Natural killer cell (primary cell): ENCODE measurements around the gene MYO15A. TPM values are rescaled to one million over a fixed set of nuclear protein-coding genes. Genes with fewer than 3 reads are reported as not detected.
A peak's percentile ranks its signal among the peaks of the same experiment; 100 is the strongest.

Experiments used
- ATAC-seq, 3 donors: fragments of 150-1000 bp in 2 of 3; fragments of 200-7000 bp in 1 of 3; cut with Tn5 transposase; 1 replicate in 1 of 3; 2 replicates in 2 of 3; pipeline ENCODE4 v1.10.0; 2021; ENCODE audit warnings: mild to moderate bottlenecking in 2 of 3, moderate library complexity in 2 of 3
- DNase-seq, 2 donors: peaks; one replicate each; pipeline versions ENCODE4 v3.0.0 to v3.0.0-alpha.2; 2013 to 2021; ENCODE audit warnings: mixed read lengths in 1 of 2
- H3K27ac ChIP-seq: one replicate; pipeline ENCODE4 v1.5.1; 2013; ENCODE audit warnings: mild to moderate bottlenecking, low read length
- H3K27me3 ChIP-seq: one replicate; pipeline ENCODE4 v1.6.1; 2013; ENCODE audit warnings: low read length; ENCODE audit not compliant: control insufficient read depth, insufficient read depth
- H3K36me3 ChIP-seq: one replicate; pipeline ENCODE4 v1.6.1; 2013; ENCODE audit warnings: low read length; ENCODE audit not compliant: control insufficient read depth, insufficient read depth
- H3K4me1 ChIP-seq: one replicate; pipeline ENCODE4 v1.6.1; 2013; ENCODE audit warnings: low read length; ENCODE audit not compliant: control insufficient read depth, insufficient read depth
- H3K4me3 ChIP-seq: one replicate; pipeline ENCODE4 v1.5.1; 2013; ENCODE audit warnings: low read length
- H3K9me3 ChIP-seq: one replicate; pipeline ENCODE4 v1.6.1; 2013; ENCODE audit warnings: low read length; ENCODE audit not compliant: control insufficient read depth, insufficient read depth
- H3K27ac Mint-ChIP-seq, 2 donors: one replicate each; pipeline ENCODE4 v1.8.0; 2022; ENCODE audit warnings: mild to moderate bottlenecking in 2 of 2, mixed read lengths in 2 of 2, moderate library complexity in 1 of 2
- H3K27me3 Mint-ChIP-seq, 2 donors: one replicate each; pipeline ENCODE4 v1.8.0; 2022; ENCODE audit warnings: low read depth in 2 of 2, mixed read lengths in 2 of 2
- H3K36me3 Mint-ChIP-seq: one replicate; pipeline ENCODE4 v1.8.0; 2022; ENCODE audit warnings: mixed read lengths
- H3K4me1 Mint-ChIP-seq, 2 donors: one replicate each; pipeline ENCODE4 v1.8.0; 2022; ENCODE audit warnings: mixed read lengths in 2 of 2
- H3K4me3 Mint-ChIP-seq: one replicate; pipeline ENCODE4 v1.8.0; 2022; ENCODE audit warnings: mild to moderate bottlenecking, moderate library complexity, mixed read lengths
- H3K9me3 Mint-ChIP-seq, 2 donors: one replicate each; pipeline ENCODE4 v1.8.0; 2022; ENCODE audit warnings: mixed read lengths in 2 of 2
- WGBS: methylation state at CpG from one replicate; pipeline ENCODE4 v1.1.7; 2013; ENCODE audit warnings: missing lambda C conversion rate; ENCODE audit not compliant: insufficient coverage; 5-methylcytosine and 5-hydroxymethylcytosine counted together
- intact Hi-C: fragments of 100-400 bp; cut with micrococcal nuclease; formaldehyde crosslinking; loops from one replicate; pipeline ENCODE4 v1.14.2; 2022
- total RNA-seq, 4 donors: library from RNA; stranded (reverse); fragments of 120-200 nt in 1 of 4; gene quantifications; one replicate each; pipeline versions ENCODE4 v1.2.3 to v1.2.4, GENCODE V29; 2013 to 2022
- TF ChIP-seq, protein P1 (sequence below): fragments of 200-600 bp; IDR thresholded peaks from one replicate; pipeline ENCODE4 v1.8.0; 2022; ENCODE audit warnings: antibody characterized with exemption

MYO15A gene
- total RNA-seq, 3 donors from 2014 or later (not counting 1 experiment from before 2014, with no cell fraction given), result 1.6 to 2.0 (median 1.8) TPM

DNA sequence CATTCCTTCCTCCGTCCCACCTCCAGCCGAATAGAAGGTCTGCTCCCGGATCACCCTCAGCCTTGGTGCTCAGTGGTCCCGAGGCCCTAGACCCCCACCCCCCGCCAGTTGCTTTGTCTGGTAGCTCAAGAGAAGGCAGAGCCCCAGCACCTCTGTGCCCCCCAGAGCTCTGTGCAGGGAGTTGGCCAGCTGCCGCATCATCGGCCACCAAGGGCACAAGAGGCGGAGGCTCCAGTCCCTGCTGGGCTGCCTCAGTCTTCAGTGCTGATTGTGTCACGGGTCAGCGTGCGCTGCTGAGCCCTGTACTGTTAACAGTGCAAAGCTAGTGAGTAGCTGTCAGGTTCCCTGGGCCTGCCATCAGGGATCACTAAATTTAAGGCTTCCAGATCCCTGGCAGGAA, 43.0 kb upstream of the MYO15A start:
- ATAC-seq, result no peak
- H3K4me1 ChIP-seq, result no peaks in the 10 kb centered on the region
- TF ChIP-seq, protein P1, sequence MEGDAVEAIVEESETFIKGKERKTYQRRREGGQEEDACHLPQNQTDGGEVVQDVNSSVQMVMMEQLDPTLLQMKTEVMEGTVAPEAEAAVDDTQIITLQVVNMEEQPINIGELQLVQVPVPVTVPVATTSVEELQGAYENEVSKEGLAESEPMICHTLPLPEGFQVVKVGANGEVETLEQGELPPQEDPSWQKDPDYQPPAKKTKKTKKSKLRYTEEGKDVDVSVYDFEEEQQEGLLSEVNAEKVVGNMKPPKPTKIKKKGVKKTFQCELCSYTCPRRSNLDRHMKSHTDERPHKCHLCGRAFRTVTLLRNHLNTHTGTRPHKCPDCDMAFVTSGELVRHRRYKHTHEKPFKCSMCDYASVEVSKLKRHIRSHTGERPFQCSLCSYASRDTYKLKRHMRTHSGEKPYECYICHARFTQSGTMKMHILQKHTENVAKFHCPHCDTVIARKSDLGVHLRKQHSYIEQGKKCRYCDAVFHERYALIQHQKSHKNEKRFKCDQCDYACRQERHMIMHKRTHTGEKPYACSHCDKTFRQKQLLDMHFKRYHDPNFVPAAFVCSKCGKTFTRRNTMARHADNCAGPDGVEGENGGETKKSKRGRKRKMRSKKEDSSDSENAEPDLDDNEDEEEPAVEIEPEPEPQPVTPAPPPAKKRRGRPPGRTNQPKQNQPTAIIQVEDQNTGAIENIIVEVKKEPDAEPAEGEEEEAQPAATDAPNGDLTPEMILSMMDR, result no peak
- Mint-ChIP-seq H3K36me3 (peaks cover 6% of the 10 kb centered on the region), H3K4me1 (peaks cover 0 to under 1% of the 10 kb centered on the region in 2 donors), H3K4me3 (no peak overlapping the region), H3K9me3 (no peaks in the 10 kb centered on the region), H3K27me3 (no peaks in the 10 kb centered on the region), H3K27ac (no peak overlapping the region)
- H3K27me3 ChIP-seq, result no peaks in the 10 kb centered on the region
- no peak for DNase-seq
- no peak overlapping the region for H3K27ac ChIP-seq
- no peak overlapping the region for H3K4me3 ChIP-seq
- intact Hi-C loops, result no loop called here
- whole genome bisulfite sequencing, result 96% methylated on average over 11 of the region's 11 CpGs
- no peaks in the 10 kb centered on the region for H3K9me3 ChIP-seq
- H3K36me3 ChIP-seq, result peaks cover 16% of the 10 kb centered on the region

GRCh38 chr17:18066866-18067265, 41.7 kb upstream of the MYO15A start:
- Histone ChIP-seq H3K36me3 (peaks cover 8% of the 10 kb centered on the region), H3K9me3 (no peaks in the 10 kb centered on the region), H3K4me1 (peaks cover 8% of the 10 kb centered on the region), H3K4me3 (no peak overlapping the region), H3K27ac (no peak overlapping the region), H3K27me3 (no peaks in the 10 kb centered on the region)
- H3K4me1 Mint-ChIP-seq, result peaks cover 13% of the 10 kb centered on the region in 2 donors
- DNase-seq (no peak), ATAC-seq (no peak)
- H3K36me3 Mint-ChIP-seq, result peaks cover 6% of the 10 kb centered on the region
- no peak overlapping the region for H3K4me3 Mint-ChIP-seq
- H3K27ac Mint-ChIP-seq, result no peak overlapping the region
- WGBS, result 95% methylated on average over 4 of the region's 4 CpGs
- no peaks in the 10 kb centered on the region for H3K27me3 Mint-ChIP-seq
- TF ChIP-seq, protein P1, result no peak
- no peaks in the 10 kb centered on the region for H3K9me3 Mint-ChIP-seq
- intact Hi-C loops, result no loop called here

DNA sequence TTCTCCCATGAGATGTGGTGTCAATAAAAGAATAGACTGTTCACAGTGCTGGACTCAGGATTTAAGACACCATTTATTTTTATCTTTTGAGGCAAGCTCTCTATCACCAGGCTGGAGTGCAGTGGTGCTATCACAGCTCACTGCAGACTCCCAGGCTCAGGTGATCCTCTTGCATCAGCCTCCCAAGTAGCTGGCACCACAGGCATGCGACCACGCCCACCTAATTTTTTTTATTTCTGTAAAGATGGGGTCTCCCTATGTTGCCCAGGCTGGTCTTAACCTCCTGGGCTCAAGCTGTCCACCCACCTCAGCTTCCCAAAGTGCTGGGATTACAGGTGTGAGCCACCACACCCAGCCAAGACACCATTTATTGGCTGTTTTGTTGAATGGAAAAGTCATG, 39.5 kb upstream of the MYO15A start:
- Histone ChIP-seq H3K4me3 (no peak overlapping the region), H3K9me3 (no peaks in the 10 kb centered on the region), H3K36me3 (peaks cover 8% of the 10 kb centered on the region), H3K4me1 (peaks cover 8% of the 10 kb centered on the region), H3K27ac (no peak overlapping the region), H3K27me3 (no peaks in the 10 kb centered on the region)
- Mint-ChIP-seq H3K27me3 (no peaks in the 10 kb centered on the region), H3K36me3 (peaks cover 6% of the 10 kb centered on the region), H3K27ac (no peak overlapping the region), H3K4me3 (no peak overlapping the region), H3K9me3 (no peaks in the 10 kb centered on the region), H3K4me1 (peaks cover 14 to 15% of the 10 kb centered on the region in 2 donors)
- intact Hi-C loops, result no loop called here
- TF ChIP-seq, protein P1, result no peak
- 81% methylated on average over 2 of the region's 2 CpGs for whole genome bisulfite sequencing
- no peak for DNase-seq
- ATAC-seq, result no peak

DNA sequence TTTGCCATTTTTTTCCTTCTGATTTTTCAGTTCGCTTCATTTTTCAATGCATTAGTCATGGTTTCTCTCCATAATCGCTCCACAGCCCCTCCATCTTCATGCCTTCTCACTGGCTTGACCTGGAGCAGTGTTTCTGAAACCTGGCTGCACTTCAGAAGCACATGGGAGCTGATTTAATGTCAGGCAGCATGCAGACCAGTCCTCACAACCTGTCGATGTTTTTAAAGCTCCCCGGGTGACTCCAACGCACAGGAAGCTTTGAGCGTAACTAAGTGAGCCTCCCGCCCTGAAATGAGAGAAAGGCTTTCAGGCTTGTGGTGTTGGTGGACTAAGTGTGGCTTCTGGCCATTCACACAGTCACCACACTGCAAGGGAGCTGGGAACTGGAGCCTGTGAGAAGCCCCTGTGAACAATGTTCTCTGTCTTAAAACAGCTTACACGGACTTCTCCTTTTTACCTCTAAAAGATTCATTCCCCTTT, 37.7 kb upstream of the MYO15A start:
- intact Hi-C loops, result no loop called here
- peaks cover 1% of the 10 kb centered on the region for H3K27me3 ChIP-seq
- H3K27ac ChIP-seq, result no peak overlapping the region
- TF ChIP-seq, protein P1, result no peak
- no peaks in the 10 kb centered on the region for H3K36me3 Mint-ChIP-seq
- 22% methylated on average over 8 of the region's 8 CpGs for WGBS
- DNase-seq (no peak), ATAC-seq (peak; percentile 41 to 85 (median 64))
- H3K4me3 ChIP-seq, result no peak overlapping the region
- H3K27me3 Mint-ChIP-seq, result peaks cover 5 to 7% of the 10 kb centered on the region in 2 donors
- peaks cover 14 to 15% of the 10 kb centered on the region in 2 donors for H3K4me1 Mint-ChIP-seq
- H3K27ac Mint-ChIP-seq, result peak overlapping the region; percentile 15 to 32
- no peaks in the 10 kb centered on the region for H3K9me3 Mint-ChIP-seq
- H3K4me3 Mint-ChIP-seq, result peak overlapping the region; percentile 61
- H3K4me1 ChIP-seq, result peaks cover 8% of the 10 kb centered on the region
- peaks cover 3% of the 10 kb centered on the region for H3K36me3 ChIP-seq
- no peaks in the 10 kb centered on the region for H3K9me3 ChIP-seq
